ENCODE data around the gene DOCK9.

DOCK9 gene

DNA sequence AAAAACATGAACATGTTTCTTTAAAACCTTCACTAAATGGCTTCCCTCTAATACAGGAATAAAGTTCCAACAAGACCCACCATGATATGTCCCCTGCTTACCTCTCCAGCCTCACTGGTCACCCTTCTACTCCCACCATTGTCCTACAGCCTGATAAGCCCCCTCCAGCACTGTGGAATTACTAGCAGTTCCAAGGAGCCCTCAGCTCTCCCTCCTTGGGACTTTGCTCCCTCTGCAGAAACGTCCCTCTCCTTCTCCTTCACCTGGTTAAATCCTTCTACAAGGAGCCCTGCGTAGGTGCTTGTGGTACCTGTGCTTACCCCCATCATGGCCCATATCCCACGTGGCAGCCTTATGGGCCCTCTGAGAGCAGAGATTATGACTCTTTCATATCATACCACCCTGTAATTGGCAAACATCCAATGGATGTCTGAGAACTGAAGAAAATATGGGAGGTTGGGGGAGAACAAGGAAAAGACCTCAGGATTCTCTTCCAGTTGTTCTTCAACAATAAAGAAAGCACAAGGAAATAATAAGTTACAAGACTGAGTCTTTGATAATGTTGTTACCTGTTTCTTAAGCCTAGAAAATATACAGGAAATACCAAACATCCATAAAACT is 26.1 kb upstream of the DOCK9 start:
- Mint-ChIP-seq H3K36me3 (no peaks in the 10 kb centered on the region), H3K9me3 (no peaks in the 10 kb centered on the region), H3K27me3 (no peaks in the 10 kb centered on the region), H3K4me3 (no peak overlapping the region), H3K4me1 (peaks cover 82% of the 10 kb centered on the region), H3K27ac (peak overlapping the region; percentile 79)

DNA sequence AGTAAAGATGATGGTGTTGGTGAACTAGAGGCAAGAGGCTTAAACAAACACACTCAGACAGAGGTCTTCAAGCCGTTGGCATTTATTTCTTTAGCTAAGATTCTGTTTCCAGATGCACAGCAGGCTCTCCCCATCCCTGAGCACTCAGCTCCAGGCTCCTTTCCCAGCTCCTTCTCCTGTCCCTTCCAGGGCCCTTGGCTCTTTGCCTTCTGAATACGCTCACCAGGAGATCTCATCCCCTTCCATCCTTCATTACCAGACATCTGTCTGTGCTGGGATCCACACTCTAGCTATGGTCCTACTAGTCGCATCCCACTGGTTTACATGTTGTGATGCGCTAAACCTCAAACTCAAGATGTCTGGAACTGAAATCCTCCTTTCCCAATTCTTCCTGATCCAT is 25.3 kb upstream of the DOCK9 start:
- peak overlapping the region; percentile 79 for H3K27ac Mint-ChIP-seq
- no peaks in the 10 kb centered on the region for H3K27me3 Mint-ChIP-seq
- no peak overlapping the region for H3K4me3 Mint-ChIP-seq
- no peaks in the 10 kb centered on the region for H3K36me3 Mint-ChIP-seq
- H3K4me1 Mint-ChIP-seq = peaks cover 85% of the 10 kb centered on the region
- H3K9me3 Mint-ChIP-seq = no peaks in the 10 kb centered on the region

DNA sequence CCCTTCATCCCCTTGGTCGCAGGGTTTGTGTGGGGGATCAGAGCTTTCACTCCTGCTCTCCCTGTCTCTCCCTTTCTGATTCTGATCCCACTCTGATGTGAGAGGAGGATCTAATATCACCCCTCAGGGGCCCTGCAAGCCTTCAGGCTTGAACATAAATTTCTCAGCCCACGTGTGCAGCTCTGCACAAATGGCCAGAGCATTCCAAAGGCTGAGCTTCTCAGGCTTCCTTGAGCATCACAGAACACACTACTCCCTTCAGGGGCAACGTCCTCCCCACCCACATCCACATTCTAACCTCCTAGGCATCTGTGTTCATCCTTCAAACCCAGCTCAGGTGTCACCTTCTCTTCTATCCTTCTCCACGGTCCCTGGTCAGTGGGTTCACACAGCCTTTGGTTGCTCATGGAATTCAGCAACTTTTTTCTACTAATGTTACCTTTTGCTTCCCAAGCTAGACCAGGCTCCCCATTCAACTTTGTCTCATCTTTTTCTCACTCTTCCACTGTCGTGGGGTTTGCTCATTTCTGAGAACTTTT is 24.4 kb upstream of the DOCK9 start:
- no peaks in the 10 kb centered on the region for H3K9me3 Mint-ChIP-seq
- H3K27ac Mint-ChIP-seq = peak overlapping the region; percentile 77
- H3K4me1 Mint-ChIP-seq = peaks cover 90% of the 10 kb centered on the region
- H3K27me3 Mint-ChIP-seq = no peaks in the 10 kb centered on the region
- peak overlapping the region; percentile 24 for H3K4me3 Mint-ChIP-seq
- H3K36me3 Mint-ChIP-seq = no peaks in the 10 kb centered on the region

DNA sequence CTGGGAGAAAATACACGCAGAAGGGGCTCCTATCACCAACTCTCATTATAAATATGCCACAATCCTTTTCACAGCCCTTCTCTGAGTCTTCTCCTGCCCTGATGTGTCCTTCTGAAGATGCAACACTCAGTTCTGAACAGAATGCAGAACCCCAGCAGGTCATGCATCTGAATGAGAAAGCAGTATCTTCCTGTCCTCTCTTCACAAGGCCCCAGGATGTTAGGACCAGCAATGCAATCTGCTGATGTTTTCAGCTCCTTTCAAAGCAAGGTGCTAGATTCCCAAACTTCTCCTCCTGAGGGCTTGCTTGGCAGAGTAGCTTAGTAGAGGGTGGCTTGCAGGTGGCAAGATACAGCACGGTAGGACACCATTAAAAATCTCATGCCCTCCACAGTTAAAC is 22.3 kb upstream of the DOCK9 start:
- H3K27ac Mint-ChIP-seq = peak overlapping the region; percentile 88
- H3K4me3 Mint-ChIP-seq = peak overlapping the region; percentile 41
- peaks cover 99% of the 10 kb centered on the region for H3K4me1 Mint-ChIP-seq
- H3K9me3 Mint-ChIP-seq = no peaks in the 10 kb centered on the region
- peaks cover 2% of the 10 kb centered on the region for H3K36me3 Mint-ChIP-seq
- H3K27me3 Mint-ChIP-seq = no peaks in the 10 kb centered on the region

DNA sequence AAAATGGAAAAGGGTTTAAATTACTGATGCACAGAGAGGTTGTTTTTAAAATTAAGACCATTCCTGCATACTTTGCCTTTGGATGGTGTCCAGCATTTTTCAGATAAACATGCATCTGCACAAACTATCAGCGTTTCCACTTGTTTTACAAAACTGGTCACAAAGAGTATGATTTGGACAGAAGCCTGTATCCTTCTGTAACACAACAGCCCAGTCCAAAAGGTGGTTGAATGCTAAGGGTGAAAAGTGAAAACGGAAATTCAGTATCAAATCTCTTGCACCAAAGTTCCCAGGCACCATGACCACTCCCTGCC is 21.7 kb upstream of the DOCK9 start:
- Mint-ChIP-seq H3K4me3 (peak overlapping the region; percentile 53), H3K9me3 (no peaks in the 10 kb centered on the region), H3K27me3 (no peaks in the 10 kb centered on the region), H3K4me1 (peaks cover 99% of the 10 kb centered on the region), H3K27ac (peak overlapping the region; percentile 88), H3K36me3 (peaks cover 4% of the 10 kb centered on the region)

DNA sequence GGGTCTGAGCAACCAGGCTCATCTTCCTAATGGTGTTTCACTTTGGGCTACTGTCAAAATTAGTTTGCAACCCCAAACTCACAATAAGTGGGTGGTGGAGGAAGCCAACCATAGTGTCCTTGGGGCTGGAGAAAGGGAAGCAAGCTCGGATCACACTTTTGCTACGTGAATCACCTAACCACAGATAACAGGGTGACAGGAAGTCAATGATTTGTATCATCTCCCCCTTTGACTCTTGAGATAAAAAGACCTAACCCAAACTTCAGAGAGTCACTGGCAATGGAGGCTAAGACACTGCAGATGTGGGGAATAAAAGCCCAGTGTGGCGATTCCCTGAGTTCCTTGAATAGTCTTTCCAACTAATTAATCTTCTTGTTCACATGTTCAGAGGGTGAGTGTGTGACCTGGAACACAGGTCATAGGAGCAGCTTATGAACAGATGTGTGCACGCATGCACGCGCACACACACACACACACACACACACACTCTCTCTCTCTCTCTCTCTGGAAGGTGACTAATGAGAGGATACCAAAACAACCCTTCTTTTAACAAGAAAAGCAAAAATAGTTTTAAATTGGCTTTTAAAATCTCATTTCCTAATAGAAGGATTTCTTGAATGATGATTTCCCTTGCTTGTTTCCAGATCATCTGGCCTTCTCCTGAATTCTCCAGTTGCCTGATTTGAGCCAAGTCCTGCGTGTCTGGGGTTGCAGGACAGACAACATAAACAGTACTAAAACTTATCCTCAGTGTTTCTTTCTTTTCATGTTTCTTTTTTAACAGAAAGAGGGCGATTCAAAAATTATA is 21.2 kb upstream of the DOCK9 start:
- peak overlapping the region; percentile 88 for H3K27ac Mint-ChIP-seq
- H3K9me3 Mint-ChIP-seq = no peaks in the 10 kb centered on the region
- H3K4me1 Mint-ChIP-seq = peaks cover 99% of the 10 kb centered on the region
- H3K36me3 Mint-ChIP-seq = peaks cover 4% of the 10 kb centered on the region
- H3K4me3 Mint-ChIP-seq = peak overlapping the region; percentile 53
- H3K27me3 Mint-ChIP-seq = no peaks in the 10 kb centered on the region

DNA sequence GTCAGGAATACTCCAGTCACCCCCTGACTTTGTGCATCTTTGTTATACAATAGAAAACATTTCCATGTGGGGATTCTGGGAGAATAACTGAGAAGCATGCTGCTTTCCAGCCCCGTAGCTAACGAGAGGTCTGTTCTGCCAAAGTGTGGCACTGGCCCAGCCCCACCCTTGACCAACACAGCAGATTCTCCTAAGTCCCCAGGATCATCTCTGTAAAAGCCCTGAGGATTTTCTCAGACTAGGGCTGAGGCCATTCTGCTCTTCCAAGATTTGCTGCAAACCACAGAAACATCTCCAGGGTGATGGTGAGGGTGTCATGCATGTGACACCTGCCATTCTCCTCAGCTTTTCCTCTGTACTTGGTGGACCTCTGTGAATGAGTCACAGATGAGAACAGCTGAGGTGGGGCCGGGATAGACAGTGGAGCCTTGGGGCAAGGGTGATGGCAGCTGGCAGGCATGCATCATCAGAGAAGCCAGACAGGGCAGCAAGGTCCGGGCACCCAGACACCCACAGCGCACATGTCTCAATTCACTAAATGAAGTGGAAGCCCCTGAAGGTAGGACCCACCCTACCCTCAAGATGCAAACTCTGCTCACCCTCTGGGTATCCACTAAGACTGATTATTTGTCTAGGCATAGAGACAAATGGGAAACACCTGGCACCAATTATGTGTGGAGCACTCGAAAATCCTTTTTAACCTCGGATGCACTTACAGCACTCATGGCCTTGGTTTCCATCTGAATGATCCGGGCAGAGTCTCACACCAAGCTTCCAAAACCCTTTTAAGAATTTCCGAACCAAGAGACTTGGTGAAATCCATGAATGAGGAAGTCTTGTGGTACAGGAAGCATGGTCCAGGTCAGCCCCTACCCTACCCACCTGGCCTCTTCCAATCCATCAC is 20.1 kb upstream of the DOCK9 start:
- peaks cover 99% of the 10 kb centered on the region for H3K4me1 Mint-ChIP-seq
- no peaks in the 10 kb centered on the region for H3K27me3 Mint-ChIP-seq
- peak overlapping the region; percentile 53 for H3K4me3 Mint-ChIP-seq
- peak overlapping the region; percentile 88 for H3K27ac Mint-ChIP-seq
- H3K36me3 Mint-ChIP-seq = peaks cover 4% of the 10 kb centered on the region
- no peaks in the 10 kb centered on the region for H3K9me3 Mint-ChIP-seq

DNA sequence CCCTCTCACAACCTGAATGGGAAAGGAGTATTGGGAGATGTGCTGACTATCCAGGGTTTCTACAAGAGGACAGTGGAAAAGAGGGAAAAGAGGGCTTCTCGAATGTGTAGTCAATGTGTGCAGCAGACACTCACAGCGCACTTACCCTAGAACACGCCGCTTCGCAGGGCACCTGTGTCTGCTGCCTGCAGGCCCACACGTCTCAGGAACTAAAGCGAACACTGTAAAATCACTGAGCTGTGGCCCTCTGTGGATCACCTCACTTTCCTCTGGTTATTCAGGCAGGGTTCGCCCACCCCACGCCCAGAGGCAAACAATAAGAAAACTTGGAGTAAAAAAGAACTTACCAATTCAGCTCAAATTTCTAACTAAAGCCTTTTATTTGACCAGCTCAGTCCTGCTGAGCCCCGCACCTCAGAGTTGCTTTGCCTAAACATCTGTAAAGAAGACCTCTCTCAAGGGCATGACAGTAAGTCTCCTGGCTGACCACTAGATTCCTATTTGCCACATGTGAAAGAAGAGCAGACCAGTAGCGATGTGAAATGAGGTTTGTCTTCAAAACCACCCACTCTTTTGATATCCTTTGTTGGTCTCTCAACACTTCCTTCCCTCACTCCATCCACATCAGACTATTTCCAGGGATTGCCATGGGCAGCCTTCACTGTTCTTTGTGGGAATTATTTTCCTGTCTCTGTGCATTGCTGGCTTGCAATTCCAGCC is 19.3 kb upstream of the DOCK9 start:
- Mint-ChIP-seq H3K36me3 (peaks cover 4% of the 10 kb centered on the region), H3K27me3 (no peaks in the 10 kb centered on the region), H3K4me1 (peaks cover 99% of the 10 kb centered on the region), H3K27ac (peak overlapping the region; percentile 91), H3K4me3 (no peak overlapping the region), H3K9me3 (no peaks in the 10 kb centered on the region)

DNA sequence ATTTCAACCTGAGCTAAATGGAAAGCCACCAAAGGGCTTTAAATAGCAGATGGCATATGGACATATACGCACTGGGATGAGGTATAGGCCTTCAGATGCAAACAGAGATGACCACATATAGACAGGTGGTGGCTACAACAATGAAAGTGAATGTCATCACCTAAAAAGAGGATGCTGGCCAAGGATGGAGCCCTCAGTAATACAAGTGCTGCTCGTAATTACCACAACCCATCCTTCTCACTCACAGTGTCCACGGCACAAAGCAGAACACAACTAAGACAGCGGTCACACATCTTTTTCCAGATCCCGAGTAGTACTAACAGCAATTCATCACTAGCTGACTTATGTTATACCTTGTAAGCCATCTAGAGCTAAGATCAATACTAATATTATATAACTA is 18.2 kb upstream of the DOCK9 start:
- no peak overlapping the region for H3K4me3 Mint-ChIP-seq
- peaks cover 93% of the 10 kb centered on the region for H3K4me1 Mint-ChIP-seq
- peaks cover 4% of the 10 kb centered on the region for H3K36me3 Mint-ChIP-seq
- peak overlapping the region; percentile 95 for H3K27ac Mint-ChIP-seq
- H3K9me3 Mint-ChIP-seq = no peaks in the 10 kb centered on the region
- no peaks in the 10 kb centered on the region for H3K27me3 Mint-ChIP-seq

DNA sequence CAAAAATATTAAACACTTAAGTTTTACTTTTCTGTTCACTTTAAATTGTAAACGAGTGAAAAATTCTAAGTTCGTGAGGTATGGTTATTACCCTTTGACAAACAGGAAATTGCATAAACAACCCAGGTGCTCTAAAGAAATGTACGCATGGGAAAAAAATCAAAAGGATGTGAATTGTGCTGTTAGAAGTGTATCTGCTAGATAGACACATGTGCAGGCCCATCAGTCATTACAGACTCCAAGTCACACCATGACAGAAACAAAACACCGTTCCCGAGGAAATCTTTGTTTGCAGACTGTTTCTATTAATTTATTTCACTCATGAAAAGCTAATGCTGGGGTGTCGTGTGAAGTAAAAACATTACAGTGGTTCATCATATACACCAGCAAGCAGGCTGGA is 17.0 kb upstream of the DOCK9 start:
- Mint-ChIP-seq H3K27me3 (no peaks in the 10 kb centered on the region), H3K4me1 (peaks cover 91% of the 10 kb centered on the region), H3K9me3 (no peaks in the 10 kb centered on the region), H3K36me3 (peaks cover 4% of the 10 kb centered on the region), H3K4me3 (peak overlapping the region; percentile 78), H3K27ac (peak overlapping the region; percentile 95)

DNA sequence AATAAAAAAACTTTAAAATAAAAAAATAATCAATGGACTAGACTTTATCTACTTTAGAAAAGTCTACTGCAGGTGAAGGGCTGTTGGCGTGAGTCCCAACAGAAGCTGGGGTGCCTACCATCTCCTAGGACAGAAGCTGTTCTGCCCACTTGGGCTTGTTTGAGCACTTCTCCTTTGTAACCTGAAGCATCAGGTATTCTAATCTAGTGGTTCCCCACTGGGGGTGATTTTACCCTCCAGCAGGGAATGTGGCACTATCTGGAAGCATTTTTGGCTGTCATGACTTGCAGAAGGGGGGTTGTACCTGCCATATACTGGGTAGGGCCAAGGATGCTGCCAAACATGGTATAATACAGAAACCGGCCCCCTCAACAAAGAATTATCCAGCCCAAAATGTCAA is 16.2 kb upstream of the DOCK9 start:
- Mint-ChIP-seq H3K27ac (peak overlapping the region; percentile 1), H3K27me3 (no peaks in the 10 kb centered on the region), H3K36me3 (peaks cover 4% of the 10 kb centered on the region), H3K9me3 (no peaks in the 10 kb centered on the region), H3K4me3 (no peak overlapping the region), H3K4me1 (peaks cover 91% of the 10 kb centered on the region)

DNA sequence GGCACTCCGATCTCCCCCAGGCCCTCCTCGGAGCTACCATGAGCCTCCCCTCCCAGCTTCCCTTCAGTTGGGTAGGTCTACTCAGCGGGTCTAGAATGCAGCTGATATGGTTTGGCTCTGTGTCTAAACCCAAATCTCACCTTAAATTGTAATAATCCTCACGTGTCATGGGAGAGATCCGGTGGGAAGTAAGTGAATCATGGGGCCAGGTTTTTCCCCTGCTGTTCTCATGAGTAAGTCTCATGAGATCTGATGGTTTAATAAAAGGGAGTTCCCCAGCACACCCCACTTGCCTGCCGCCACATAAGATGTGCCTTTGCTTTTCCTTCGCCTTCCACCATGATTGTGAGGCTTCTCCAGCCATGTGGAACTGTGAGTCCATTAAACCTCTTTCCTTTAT is 14.5 kb upstream of the DOCK9 start:
- Mint-ChIP-seq H3K27ac (peak overlapping the region; percentile 79), H3K4me1 (peaks cover 86% of the 10 kb centered on the region), H3K36me3 (peaks cover 4% of the 10 kb centered on the region), H3K4me3 (no peak overlapping the region), H3K27me3 (no peaks in the 10 kb centered on the region), H3K9me3 (no peaks in the 10 kb centered on the region)

DNA sequence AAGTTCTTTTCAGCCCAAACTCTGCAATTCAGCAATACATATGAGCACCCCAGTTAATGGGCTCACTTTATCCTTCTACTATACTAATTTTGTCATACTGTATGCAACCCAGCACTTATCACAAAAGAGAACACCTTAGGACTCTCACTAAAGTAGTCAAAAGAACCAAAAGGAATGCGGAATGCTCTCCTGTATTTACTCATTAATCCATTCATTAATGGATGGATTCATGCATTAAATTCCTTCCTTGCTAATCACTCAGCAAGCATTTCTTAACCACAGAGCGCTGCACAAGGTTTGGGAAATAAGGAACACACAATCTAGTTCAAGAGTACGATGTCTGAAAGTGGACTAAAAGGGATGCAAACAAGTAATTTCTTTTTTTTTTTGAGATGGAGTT is 12.8 kb upstream of the DOCK9 start:
- peaks cover 4% of the 10 kb centered on the region for H3K36me3 Mint-ChIP-seq
- no peak overlapping the region for H3K4me3 Mint-ChIP-seq
- no peak overlapping the region for H3K27ac Mint-ChIP-seq
- H3K9me3 Mint-ChIP-seq = no peaks in the 10 kb centered on the region
- peaks cover 85% of the 10 kb centered on the region for H3K4me1 Mint-ChIP-seq
- no peaks in the 10 kb centered on the region for H3K27me3 Mint-ChIP-seq

DNA sequence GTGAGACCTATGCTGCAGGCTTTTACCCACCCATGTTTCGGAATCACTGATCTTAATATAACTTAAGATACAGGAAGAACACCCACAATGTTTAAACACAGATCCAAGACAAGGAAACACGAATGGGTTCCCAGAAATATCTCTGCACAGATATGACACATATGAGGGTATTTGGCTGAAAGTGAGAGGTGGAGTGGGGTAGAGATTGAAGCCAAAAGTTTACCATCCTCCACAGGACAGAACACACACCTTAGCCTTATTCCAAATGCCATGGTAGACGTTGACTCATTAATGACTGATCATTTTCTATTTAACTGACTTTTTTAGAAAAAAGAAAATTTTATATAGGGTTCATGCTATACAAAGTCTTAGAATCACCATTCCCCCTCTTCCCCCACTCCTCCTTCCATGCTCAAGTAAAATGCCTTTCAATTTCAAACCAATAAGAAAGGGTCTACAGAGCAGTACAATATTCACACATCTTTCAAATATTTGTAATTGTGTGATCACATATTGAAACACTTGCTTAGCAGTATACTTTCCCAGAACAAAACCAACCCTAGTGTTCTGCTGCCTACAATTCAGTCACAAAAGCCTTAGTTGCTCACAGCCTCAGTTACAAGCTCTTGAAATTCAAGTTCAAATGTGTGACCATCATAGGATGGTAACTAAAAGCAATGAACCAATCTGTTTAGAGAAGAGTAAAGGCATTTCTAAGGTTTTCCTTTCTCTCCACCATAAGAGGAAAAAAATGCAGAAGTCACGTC is 11.8 kb upstream of the DOCK9 start:
- Mint-ChIP-seq H3K36me3 (peaks cover 1% of the 10 kb centered on the region), H3K4me1 (peaks cover 86% of the 10 kb centered on the region), H3K27me3 (no peaks in the 10 kb centered on the region), H3K9me3 (no peaks in the 10 kb centered on the region), H3K27ac (peak overlapping the region; percentile 51), H3K4me3 (no peak overlapping the region)
